Caco-2 (cell line): Measurements from ENCODE around the gene PCDHGA12. TPM values are rescaled to one million over a fixed set of nuclear protein-coding genes. Genes with fewer than 3 reads are reported as not detected.

Experiments
- BruUV-seq: library from RNA; stranded (reverse); fragments of 400-500 nt; replicated peaks from 2 replicates; lab custom pipeline; 2021; lab: Mats Ljungman, UMichigan
- CTCF ChIA-PET: fragments of 300-600 bp; sonication (Branson Sonifier 250); formaldehyde crosslinking; loops from one replicate; lab custom pipeline; 2022; ENCODE audit warnings: antibody characterized with exemption; lab: Charles Lee
- POLR2A ChIA-PET: fragments of 300-600 bp; sonication (Branson Sonifier 250); formaldehyde crosslinking; loops from one replicate; lab custom pipeline; 2022; ENCODE audit warnings: antibody characterized with exemption; lab: Charles Lee
- DNase-seq, 2 experiments: peaks; one replicate each; pipeline versions ENCODE4 v3.0.0 to v3.0.0-alpha.2; 2020 to 2022
- H3K27me3 ChIP-seq: replicated peaks from 2 replicates; pipeline ENCODE4 v1.6.0; 2011; ENCODE audit warnings: low read length; ENCODE audit not compliant: control insufficient read depth, insufficient read depth
- H3K36me3 ChIP-seq: 2 replicates; pipeline ENCODE4 v1.5.1; 2011; ENCODE audit warnings: low read length; ENCODE audit not compliant: control insufficient read depth, insufficient read depth
- H3K4me1 ChIP-seq: fragments of 250-450 bp; sonication (Bioruptor Pico); 2 replicates; pipeline ENCODE4 v1.5.1; 2020; ENCODE audit warnings: mild to moderate bottlenecking
- H3K4me3 ChIP-seq: 2 replicates; pipeline ENCODE4 v1.5.1; 2011; ENCODE audit warnings: low read depth, mild to moderate bottlenecking, control low read depth, low read length
- H3K9me3 ChIP-seq: fragments of 250-450 bp; sonication (Bioruptor Pico); 2 replicates; pipeline ENCODE4 v1.5.1; 2020; ENCODE audit warnings: mild to moderate bottlenecking, moderate library complexity
- H3K27ac Mint-ChIP-seq: one replicate; pipeline ENCODE4 v1.8.0; 2022; ENCODE audit warnings: mixed read lengths; ENCODE audit not compliant: unreplicated experiment
- H3K27me3 Mint-ChIP-seq: one replicate; pipeline ENCODE4 v1.8.0; 2022; ENCODE audit warnings: mixed read lengths; ENCODE audit not compliant: insufficient read depth, unreplicated experiment
- H3K36me3 Mint-ChIP-seq: one replicate; pipeline ENCODE4 v1.8.0; 2022; ENCODE audit warnings: mild to moderate bottlenecking, mixed read lengths; ENCODE audit not compliant: insufficient read depth, unreplicated experiment
- H3K4me1 Mint-ChIP-seq: one replicate; pipeline ENCODE4 v1.8.0; 2022; ENCODE audit warnings: low read depth, mixed read lengths; ENCODE audit not compliant: unreplicated experiment
- H3K4me3 Mint-ChIP-seq: one replicate; pipeline ENCODE4 v1.8.0; 2022; ENCODE audit warnings: mild to moderate bottlenecking, moderate library complexity, mixed read lengths; ENCODE audit not compliant: unreplicated experiment
- H3K9me3 Mint-ChIP-seq: one replicate; pipeline ENCODE4 v1.8.0; 2022; ENCODE audit warnings: mixed read lengths; ENCODE audit not compliant: unreplicated experiment
- intact Hi-C: fragments of 100-400 bp; cut with micrococcal nuclease; formaldehyde crosslinking; loops from one replicate; pipeline ENCODE4 v1.10.0; 2022; ENCODE audit not compliant: unreplicated experiment
- total RNA-seq: library from RNA; stranded (reverse); gene quantifications from 2 replicates; pipeline ENCODE4 v1.2.3, GENCODE V29; 2022
- TF ChIP-seq, protein P1 (sequence below), 2 experiments: fragments of 200-600 bp in 1 of 2; IDR thresholded peaks; 1 replicate in 1 of 2; 2 replicates in 1 of 2; pipeline versions ENCODE4 v1.5.1 to v1.8.0; 2011 to 2022; ENCODE audit warnings: antibody characterized with exemption in 1 of 2, control low read depth in 1 of 2, inconsistent platforms in 1 of 2, low read depth in 1 of 2, low read length in 1 of 2, mild to moderate bottlenecking in 1 of 2, moderate library complexity in 1 of 2; ENCODE audit not compliant: insufficient read depth in 1 of 2, severe bottlenecking in 1 of 2, unreplicated experiment in 1 of 2

PCDHGA12 gene
- total RNA-seq, 1 experiment from 2014 or later = 0.52 TPM

DNA sequence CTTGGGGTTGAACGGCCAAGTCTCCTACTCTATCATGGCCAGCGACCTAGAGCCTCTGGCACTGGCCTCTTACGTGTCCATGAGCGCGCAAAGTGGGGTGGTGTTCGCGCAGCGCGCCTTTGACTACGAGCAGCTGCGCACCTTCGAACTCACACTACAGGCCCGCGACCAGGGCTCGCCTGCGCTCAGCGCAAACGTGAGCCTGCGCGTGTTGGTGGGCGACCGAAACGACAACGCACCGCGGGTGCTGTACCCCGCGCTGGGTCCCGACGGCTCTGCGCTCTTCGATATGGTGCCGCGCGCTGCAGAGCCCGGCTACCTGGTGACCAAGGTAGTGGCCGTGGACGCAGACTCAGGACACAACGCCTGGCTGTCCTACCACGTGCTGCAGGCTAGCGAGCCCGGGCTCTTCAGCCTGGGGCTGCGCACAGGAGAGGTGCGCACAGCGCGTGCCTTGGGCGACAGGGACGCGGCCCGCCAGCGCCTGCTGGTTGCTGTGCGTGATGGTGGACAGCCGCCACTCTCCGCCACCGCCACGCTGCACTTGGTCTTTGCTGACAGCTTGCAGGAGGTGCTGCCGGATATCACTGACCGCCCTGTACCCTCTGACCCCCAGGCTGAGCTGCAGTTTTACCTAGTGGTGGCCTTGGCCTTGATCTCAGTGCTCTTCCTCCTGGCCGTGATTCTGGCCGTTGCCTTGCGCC is 30.6 kb upstream of the PCDHGA12 start:
- Mint-ChIP-seq H3K4me3 (peak overlapping the region; percentile 51), H3K27me3 (no peaks in the 10 kb centered on the region), H3K4me1 (no peaks in the 10 kb centered on the region), H3K27ac (no peak overlapping the region), H3K36me3 (peaks cover 17% of the 10 kb centered on the region), H3K9me3 (peaks cover 11% of the 10 kb centered on the region)
- Histone ChIP-seq H3K4me3 (no peak overlapping the region), H3K36me3 (no peaks in the 10 kb centered on the region), H3K27me3 (no peaks in the 10 kb centered on the region), H3K4me1 (no peaks in the 10 kb centered on the region), H3K9me3 (peaks cover 17% of the 10 kb centered on the region)
- ChIA-PET CTCF (interaction anchor here (0.9 kb wide), 1 partner anchor 164 kb away, joined by 4 read pairs; no protein-coding TSS in a partner anchor), POLR2A (no interaction called here)
- intact Hi-C loops = no loop called here
- BruUV-seq = no TSS peak
- TF ChIP-seq, protein P1, sequence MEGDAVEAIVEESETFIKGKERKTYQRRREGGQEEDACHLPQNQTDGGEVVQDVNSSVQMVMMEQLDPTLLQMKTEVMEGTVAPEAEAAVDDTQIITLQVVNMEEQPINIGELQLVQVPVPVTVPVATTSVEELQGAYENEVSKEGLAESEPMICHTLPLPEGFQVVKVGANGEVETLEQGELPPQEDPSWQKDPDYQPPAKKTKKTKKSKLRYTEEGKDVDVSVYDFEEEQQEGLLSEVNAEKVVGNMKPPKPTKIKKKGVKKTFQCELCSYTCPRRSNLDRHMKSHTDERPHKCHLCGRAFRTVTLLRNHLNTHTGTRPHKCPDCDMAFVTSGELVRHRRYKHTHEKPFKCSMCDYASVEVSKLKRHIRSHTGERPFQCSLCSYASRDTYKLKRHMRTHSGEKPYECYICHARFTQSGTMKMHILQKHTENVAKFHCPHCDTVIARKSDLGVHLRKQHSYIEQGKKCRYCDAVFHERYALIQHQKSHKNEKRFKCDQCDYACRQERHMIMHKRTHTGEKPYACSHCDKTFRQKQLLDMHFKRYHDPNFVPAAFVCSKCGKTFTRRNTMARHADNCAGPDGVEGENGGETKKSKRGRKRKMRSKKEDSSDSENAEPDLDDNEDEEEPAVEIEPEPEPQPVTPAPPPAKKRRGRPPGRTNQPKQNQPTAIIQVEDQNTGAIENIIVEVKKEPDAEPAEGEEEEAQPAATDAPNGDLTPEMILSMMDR (IDR thresholded peaks at IDR 0.05; ENCODE audit: insufficient read depth in 1 of 2, low read depth in 1 of 2, low read length in 1 of 2, severe bottlenecking in 1 of 2, unreplicated experiment in 1 of 2) = no peak
- DNase-seq = no peak

DNA sequence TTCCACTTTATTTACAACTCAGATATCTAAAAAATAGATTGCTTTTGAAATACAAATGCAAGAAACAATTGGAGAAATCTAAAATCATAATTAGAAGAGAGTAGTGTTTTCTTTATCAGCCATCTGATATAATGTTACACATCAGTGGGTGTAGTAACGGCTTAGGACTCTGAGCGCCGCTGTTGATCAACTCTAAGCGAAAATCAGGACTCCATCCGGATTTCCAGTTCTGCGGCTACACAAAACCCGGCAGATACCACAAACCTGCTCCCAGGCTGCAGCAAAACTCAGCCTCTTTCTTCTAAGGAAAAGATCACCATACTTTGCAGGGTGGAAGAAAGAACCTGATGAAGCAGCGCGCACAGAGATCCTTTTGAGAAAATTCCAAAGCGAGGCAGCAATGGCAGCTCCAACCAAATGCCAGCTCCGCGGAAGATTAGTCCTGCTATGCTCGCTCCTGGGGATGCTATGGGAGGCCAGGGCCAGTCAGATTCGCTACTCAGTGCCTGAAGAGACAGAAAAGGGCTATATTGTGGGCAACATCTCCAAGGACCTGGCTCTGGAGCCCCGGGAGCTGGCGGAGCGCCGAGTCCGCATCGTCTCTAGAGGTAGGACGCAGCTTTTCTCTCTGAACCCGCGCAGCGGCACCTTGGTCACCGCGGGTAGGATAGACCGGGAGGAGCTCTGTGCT is 27.6 kb upstream of the PCDHGA12 start, which contains the start of gene PCDHGA9:
TSS of gene PCDHGA9 (plus strand) at position 226 of the 691 bp plus-strand sequence. CDS start at position 401, 175 bp downstream.
- Mint-ChIP-seq H3K36me3 (peaks cover 17% of the 10 kb centered on the region), H3K27ac (no peak within 1 kb of the TSS), H3K4me3 (no peak within 1 kb of the TSS), H3K4me1 (no peaks in the 10 kb centered on the region), H3K27me3 (no peaks in the 10 kb centered on the region), H3K9me3 (peaks cover 11% of the 10 kb centered on the region)
- TF ChIP-seq, protein P1 (IDR thresholded peaks at IDR 0.05; ENCODE audit: insufficient read depth in 1 of 2, low read depth in 1 of 2, low read length in 1 of 2, severe bottlenecking in 1 of 2, unreplicated experiment in 1 of 2) = no peak
- H3K4me3 ChIP-seq = no peak within 1 kb of the TSS
- peaks cover 19% of the 10 kb centered on the region for H3K9me3 ChIP-seq
- CTCF ChIA-PET = no interaction called here
- POLR2A ChIA-PET = no interaction called here
- no peaks in the 10 kb centered on the region for H3K36me3 ChIP-seq
- no peaks in the 10 kb centered on the region for H3K4me1 ChIP-seq
- intact Hi-C loops = no loop called here
- H3K27me3 ChIP-seq = no peaks in the 10 kb centered on the region
- no TSS peak for BruUV-seq
- no peak for DNase-seq

GRCh38 chr5:141403387-141403786 is 26.9 kb upstream of the PCDHGA12 start:
- no peak overlapping the region for H3K27ac Mint-ChIP-seq
- peaks cover 11% of the 10 kb centered on the region for H3K9me3 Mint-ChIP-seq
- H3K36me3 Mint-ChIP-seq = peaks cover 17% of the 10 kb centered on the region
- no peaks in the 10 kb centered on the region for H3K4me1 Mint-ChIP-seq
- Histone ChIP-seq H3K9me3 (peaks cover 19% of the 10 kb centered on the region), H3K4me3 (no peak overlapping the region), H3K27me3 (no peaks in the 10 kb centered on the region), H3K36me3 (no peaks in the 10 kb centered on the region), H3K4me1 (no peaks in the 10 kb centered on the region)
- TF ChIP-seq, protein P1 (IDR thresholded peaks at IDR 0.05; ENCODE audit: insufficient read depth in 1 of 2, low read depth in 1 of 2, low read length in 1 of 2, severe bottlenecking in 1 of 2, unreplicated experiment in 1 of 2) = no peak
- no peak overlapping the region for H3K4me3 Mint-ChIP-seq
- CTCF ChIA-PET = no interaction called here
- BruUV-seq = no TSS peak
- H3K27me3 Mint-ChIP-seq = no peaks in the 10 kb centered on the region
- no peak for DNase-seq
- intact Hi-C loops = no loop called here
- POLR2A ChIA-PET = no interaction called here
